ENCODE data around the gene MT1F. TPM values are rescaled to one million over a fixed set of nuclear protein-coding genes. Genes with fewer than 3 reads are reported as not detected.

Gene MT1F
- total RNA-seq, 1 donor, result 3.3 TPM

- H3K4me1 ChIP-seq (ENCODE audit: insufficient read depth, low read length), result peaks cover 22% of the 10 kb centered on the region
- no peaks in the 10 kb centered on the region for H3K27me3 ChIP-seq (ENCODE audit: insufficient read depth, low read length)
- H3K4me3 ChIP-seq (ENCODE audit: low read length), result no peak overlapping the region
- no peaks in the 10 kb centered on the region for H3K9me3 ChIP-seq (ENCODE audit: low read depth, low read length)
These were observed 26.6 kb downstream of the MT1F start for GRCh38 chr16:56684256-56684925.

- H3K4me3 ChIP-seq (ENCODE audit: low read length), result no peak overlapping the region
- H3K27me3 ChIP-seq (ENCODE audit: insufficient read depth, low read length), result no peaks in the 10 kb centered on the region
- peaks cover 22% of the 10 kb centered on the region for H3K4me1 ChIP-seq (ENCODE audit: insufficient read depth, low read length)
- no peaks in the 10 kb centered on the region for H3K9me3 ChIP-seq (ENCODE audit: low read depth, low read length)
These were observed 27.3 kb downstream of the MT1F start for GRCh38 chr16:56684926-56685590.

- Histone ChIP-seq H3K4me1 (ENCODE audit: insufficient read depth, low read length) (peaks cover 17% of the 10 kb centered on the region), H3K4me3 (ENCODE audit: low read length) (no peak overlapping the region), H3K27me3 (ENCODE audit: insufficient read depth, low read length) (no peaks in the 10 kb centered on the region), H3K9me3 (ENCODE audit: low read depth, low read length) (no peaks in the 10 kb centered on the region)
These were observed 29.0 kb downstream of the MT1F start for GRCh38 chr16:56686758-56687157.

GRCh38 chr16:56688762-56689161 is 31.0 kb downstream of the MT1F start:
- H3K4me1 ChIP-seq (ENCODE audit: insufficient read depth, low read length), result peaks cover under 1% of the 10 kb centered on the region
- H3K4me3 ChIP-seq (ENCODE audit: low read length), result no peak overlapping the region
- no peaks in the 10 kb centered on the region for H3K9me3 ChIP-seq (ENCODE audit: low read depth, low read length)
- no peaks in the 10 kb centered on the region for H3K27me3 ChIP-seq (ENCODE audit: insufficient read depth, low read length)

GRCh38 chr16:56689171-56689570 is 31.4 kb downstream of the MT1F start:
- Histone ChIP-seq H3K4me1 (ENCODE audit: insufficient read depth, low read length) (no peaks in the 10 kb centered on the region), H3K27me3 (ENCODE audit: insufficient read depth, low read length) (no peaks in the 10 kb centered on the region), H3K9me3 (ENCODE audit: low read depth, low read length) (no peaks in the 10 kb centered on the region), H3K4me3 (ENCODE audit: low read length) (no peak overlapping the region)

GRCh38 chr16:56690420-56691122 is 32.8 kb downstream of the MT1F start:
- no peak overlapping the region for H3K4me3 ChIP-seq (ENCODE audit: low read length)
- H3K9me3 ChIP-seq (ENCODE audit: low read depth, low read length), result no peaks in the 10 kb centered on the region
- no peaks in the 10 kb centered on the region for H3K27me3 ChIP-seq (ENCODE audit: insufficient read depth, low read length)
- no peaks in the 10 kb centered on the region for H3K4me1 ChIP-seq (ENCODE audit: insufficient read depth, low read length)

- Histone ChIP-seq H3K27me3 (ENCODE audit: insufficient read depth, low read length) (no peaks in the 10 kb centered on the region), H3K9me3 (ENCODE audit: low read depth, low read length) (no peaks in the 10 kb centered on the region), H3K4me3 (ENCODE audit: low read length) (no peak overlapping the region), H3K4me1 (ENCODE audit: insufficient read depth, low read length) (no peaks in the 10 kb centered on the region)
These were observed 34.1 kb downstream of the MT1F start for GRCh38 chr16:56691885-56692284.

GRCh38 chr16:56695246-56695645 is 37.5 kb downstream of the MT1F start:
- H3K27me3 ChIP-seq (ENCODE audit: insufficient read depth, low read length), result no peaks in the 10 kb centered on the region
- no peaks in the 10 kb centered on the region for H3K9me3 ChIP-seq (ENCODE audit: low read depth, low read length)
- H3K4me3 ChIP-seq (ENCODE audit: low read length), result no peak overlapping the region
- H3K4me1 ChIP-seq (ENCODE audit: insufficient read depth, low read length), result no peaks in the 10 kb centered on the region

- no peaks in the 10 kb centered on the region for H3K9me3 ChIP-seq (ENCODE audit: low read depth, low read length)
- H3K27me3 ChIP-seq (ENCODE audit: insufficient read depth, low read length), result no peaks in the 10 kb centered on the region
- no peak overlapping the region for H3K4me3 ChIP-seq (ENCODE audit: low read length)
These were observed 39.8 kb downstream of the MT1F start for GRCh38 chr16:56697456-56698155.

GRCh38 chr16:56700195-56700594 is 42.4 kb downstream of the MT1F start:
- H3K9me3 ChIP-seq (ENCODE audit: low read depth, low read length), result no peaks in the 10 kb centered on the region
- no peak overlapping the region for H3K4me3 ChIP-seq (ENCODE audit: low read length)
- no peaks in the 10 kb centered on the region for H3K4me1 ChIP-seq (ENCODE audit: insufficient read depth, low read length)
- H3K27me3 ChIP-seq (ENCODE audit: insufficient read depth, low read length), result no peaks in the 10 kb centered on the region

More at GRCh38 chr16:56697456-56698155, 39.8 kb downstream of the MT1F start:
- H3K4me1 ChIP-seq (ENCODE audit: insufficient read depth, low read length), result no peaks in the 10 kb centered on the region

GRCh38 chr16:56700631-56701030 is 42.9 kb downstream of the MT1F start:
- Histone ChIP-seq H3K4me1 (ENCODE audit: insufficient read depth, low read length) (no peaks in the 10 kb centered on the region), H3K4me3 (ENCODE audit: low read length) (no peak overlapping the region), H3K9me3 (ENCODE audit: low read depth, low read length) (no peaks in the 10 kb centered on the region), H3K27me3 (ENCODE audit: insufficient read depth, low read length) (no peaks in the 10 kb centered on the region)

- no peaks in the 10 kb centered on the region for H3K4me1 ChIP-seq (ENCODE audit: insufficient read depth, low read length)
- no peak overlapping the region for H3K4me3 ChIP-seq (ENCODE audit: low read length)
- H3K9me3 ChIP-seq (ENCODE audit: low read depth, low read length), result no peaks in the 10 kb centered on the region
- no peaks in the 10 kb centered on the region for H3K27me3 ChIP-seq (ENCODE audit: insufficient read depth, low read length)
These were observed 43.8 kb downstream of the MT1F start for GRCh38 chr16:56701534-56701933.

GRCh38 chr16:56702836-56703235 is 45.1 kb downstream of the MT1F start:
- Histone ChIP-seq H3K4me1 (ENCODE audit: insufficient read depth, low read length) (no peaks in the 10 kb centered on the region), H3K4me3 (ENCODE audit: low read length) (no peak overlapping the region), H3K9me3 (ENCODE audit: low read depth, low read length) (no peaks in the 10 kb centered on the region), H3K27me3 (ENCODE audit: insufficient read depth, low read length) (no peaks in the 10 kb centered on the region)
